ENCODE measurements around the gene MRPS33.
A peak's percentile ranks its signal among the peaks of the same experiment; 100 is the strongest.
"Not testable (repeated sequence)": the region's sequence is repeated elsewhere in the genome, so short reads cannot be mapped to it uniquely, and the experiment has no call there.

The MRPS33 gene

DNA sequence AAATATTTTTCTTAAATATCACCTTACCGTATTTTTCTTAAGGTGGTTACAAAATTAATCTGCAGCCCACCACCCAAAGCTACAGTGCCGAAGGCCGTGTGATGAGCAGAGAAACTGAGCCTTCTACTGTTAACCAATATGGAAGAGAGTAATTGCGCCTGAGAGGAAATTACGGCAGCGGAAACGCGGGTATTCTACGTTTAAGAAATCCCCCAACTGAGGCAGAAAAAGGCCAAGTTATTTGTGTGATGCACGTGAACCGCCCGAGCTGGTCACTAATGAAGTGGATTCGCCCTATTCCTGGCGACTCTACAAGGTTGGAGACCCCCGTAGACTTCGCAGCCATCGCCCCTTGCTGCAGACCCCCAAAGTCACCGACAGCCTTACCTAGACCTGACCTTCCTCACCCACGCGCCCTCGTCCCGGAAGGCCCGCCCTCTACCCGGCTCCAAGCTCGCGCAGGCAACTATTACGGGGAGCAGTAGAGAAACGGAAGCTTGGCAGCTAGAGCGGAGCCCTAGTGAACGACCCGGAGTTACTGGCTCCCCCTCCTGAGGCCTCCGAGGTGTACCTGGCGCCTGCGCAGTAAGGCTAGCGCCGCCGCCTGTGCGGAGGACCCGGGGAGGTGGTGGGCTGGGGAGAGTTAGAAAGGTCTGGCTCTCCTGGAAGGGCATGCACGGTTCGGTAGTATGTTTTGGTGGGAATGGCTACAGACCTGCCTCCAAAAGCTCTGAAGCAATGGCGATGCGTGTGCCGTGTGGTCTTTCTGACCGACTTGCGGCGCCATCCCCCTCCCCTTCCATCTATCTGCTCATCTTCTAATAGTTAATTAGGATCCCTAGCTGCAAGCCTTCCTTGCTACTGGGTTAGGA is at the start of gene MRPS33:
MRPS33 (minus strand) TSS at position 429 of the 872 bp plus-strand sequence. CDS start 4,319 bp downstream, outside the sequence.
- peak; percentile 98 for DNase-seq

DNA sequence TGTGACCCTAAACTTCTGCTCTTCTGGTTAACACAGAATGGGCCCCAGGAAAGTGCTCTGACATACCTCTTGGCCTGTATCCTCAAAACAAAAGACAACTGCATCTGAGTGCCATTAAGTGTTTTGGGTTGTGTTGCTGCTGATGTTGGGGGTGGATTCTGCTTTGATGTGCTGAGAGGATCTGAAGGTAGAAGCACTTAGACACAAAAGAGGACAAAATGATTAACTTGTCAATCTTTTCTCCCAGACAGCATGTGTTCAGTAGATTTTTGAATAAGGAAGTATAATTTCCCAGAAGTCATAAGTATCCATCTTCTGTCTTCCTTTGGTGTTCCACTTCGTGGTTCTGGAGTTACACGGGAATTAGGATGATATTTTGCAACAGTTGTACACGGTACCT is 43.0 kb upstream of the MRPS33 start:
- DNase-seq: no peak

DNA sequence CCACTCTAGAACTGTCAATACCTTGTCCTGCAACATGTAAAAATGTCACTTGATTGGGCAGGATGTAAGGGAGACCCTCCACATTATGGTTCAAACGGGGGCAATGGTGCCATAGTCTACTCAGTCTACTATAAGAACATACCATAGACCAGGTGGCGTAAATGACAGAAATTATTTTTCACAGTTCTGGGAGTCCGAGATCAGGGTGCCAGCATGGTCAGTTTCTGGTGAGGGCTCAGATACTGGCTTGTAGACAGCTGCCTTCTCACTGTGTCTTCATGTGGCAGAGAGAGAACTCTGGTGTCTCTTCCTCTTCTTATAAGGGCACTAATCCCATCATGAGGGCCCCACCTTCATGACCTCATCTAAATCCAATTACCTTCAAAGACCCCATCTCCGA is 40.4 kb upstream of the MRPS33 start:
- DNase-seq: no peak

DNA sequence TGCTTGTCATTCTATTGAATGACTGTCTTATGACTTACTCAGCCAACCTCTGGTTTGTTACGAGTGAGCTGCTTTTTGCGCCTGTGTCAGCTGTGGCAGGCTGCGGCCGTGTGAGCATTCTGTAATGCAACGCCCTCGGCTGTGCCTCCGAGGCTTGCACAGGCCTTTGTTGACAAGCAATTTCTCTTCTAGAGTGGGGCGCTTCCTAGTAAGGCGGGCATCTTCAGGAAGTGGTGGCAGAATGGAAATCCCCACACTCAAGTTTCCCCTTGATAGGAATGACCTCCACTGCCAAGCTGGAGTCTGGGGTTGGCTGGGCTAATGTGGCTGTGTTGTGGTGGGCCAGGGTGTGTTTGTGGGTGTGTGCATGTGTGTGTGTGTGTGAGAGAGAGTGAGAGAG is 38.9 kb upstream of the MRPS33 start:
- DNase-seq: no peak

DNA sequence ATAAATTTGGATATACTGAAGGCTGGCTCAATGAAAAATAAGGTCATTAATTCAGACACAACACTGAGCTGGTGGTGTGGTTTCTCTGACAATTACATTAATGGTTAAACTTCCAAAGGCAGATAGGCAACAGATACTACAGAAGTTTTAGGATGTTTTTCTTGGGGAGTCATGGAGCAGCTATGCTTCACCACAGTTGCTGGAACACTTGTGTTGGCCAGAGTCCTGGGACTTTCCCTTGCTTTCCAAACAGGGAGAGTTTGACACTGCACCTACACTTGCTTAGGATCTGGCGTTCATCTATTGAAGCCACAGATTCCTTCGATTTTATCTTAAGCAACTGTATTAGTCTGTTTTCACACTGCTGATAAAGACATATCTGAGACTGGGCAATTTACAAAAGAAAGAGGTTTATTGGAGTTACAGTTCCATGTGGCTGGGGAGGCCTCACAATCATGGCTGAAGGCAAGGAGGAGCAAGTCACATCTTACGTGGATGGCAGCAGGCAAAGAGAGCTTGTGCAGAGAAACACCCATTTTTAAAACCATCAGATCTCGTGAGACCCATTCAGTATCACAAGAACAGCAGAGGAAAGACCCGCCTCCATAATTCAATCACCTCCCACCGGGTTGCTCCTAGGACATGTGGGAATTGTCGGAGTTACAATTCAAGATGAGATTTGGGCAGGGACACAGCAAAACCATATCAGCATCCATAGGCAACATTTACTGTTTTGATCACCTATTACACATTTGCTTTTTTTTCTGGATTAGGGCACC is 31.3 kb upstream of the MRPS33 start:
- no peak for DNase-seq

DNA sequence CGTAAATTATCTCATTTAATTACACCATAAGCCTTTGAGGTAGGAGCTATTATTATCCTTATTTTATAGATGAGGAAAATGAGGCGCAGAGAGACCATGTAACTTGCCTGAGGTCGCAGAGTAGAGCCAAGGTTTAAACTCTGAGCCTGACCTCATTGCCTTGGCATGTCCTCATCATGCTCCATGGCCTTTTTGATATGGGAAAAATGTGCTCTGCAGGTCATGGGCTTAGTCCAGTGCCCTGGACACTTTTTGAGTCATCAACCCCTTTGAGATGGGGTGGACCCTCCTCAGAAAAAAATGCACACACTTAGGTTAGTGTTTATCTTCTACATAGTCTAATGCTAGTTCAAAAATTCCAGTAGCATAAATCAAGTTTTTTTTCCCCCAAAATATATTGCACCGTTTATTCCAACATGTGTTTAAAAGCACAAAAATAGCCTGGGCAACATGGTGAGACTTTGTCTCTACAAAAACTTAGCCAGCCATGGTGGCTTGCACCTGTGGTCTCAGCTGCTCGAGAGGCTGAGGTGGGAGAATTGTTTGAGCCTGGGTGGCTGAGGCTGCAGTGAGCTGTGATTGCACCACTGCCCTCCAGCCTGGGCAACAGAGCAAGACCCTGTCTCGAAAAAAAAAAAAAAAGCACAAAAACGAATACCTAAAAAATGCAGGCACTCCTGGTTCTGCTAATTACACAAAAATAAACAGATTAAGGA is 30.5 kb upstream of the MRPS33 start:
- no peak for DNase-seq

DNA sequence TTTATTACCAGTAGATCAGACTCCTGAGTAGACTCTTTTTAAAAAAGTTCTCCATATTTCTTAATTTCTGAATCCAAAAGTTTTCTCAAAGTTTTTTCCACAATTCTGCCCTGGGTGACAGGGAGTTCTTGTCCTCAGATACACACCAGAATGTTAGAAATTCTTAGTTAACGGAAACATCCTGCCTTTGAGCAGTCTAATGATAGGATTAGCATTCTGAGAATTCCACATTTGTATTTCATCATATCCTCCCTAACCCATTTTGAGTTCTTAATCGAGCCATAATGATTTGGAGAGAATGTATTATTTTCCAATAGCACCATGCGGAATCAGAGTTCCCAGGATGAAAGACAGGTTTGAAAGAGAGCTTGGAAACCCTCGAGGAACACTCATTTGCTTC is 28.9 kb upstream of the MRPS33 start:
- DNase-seq: no peak

DNA sequence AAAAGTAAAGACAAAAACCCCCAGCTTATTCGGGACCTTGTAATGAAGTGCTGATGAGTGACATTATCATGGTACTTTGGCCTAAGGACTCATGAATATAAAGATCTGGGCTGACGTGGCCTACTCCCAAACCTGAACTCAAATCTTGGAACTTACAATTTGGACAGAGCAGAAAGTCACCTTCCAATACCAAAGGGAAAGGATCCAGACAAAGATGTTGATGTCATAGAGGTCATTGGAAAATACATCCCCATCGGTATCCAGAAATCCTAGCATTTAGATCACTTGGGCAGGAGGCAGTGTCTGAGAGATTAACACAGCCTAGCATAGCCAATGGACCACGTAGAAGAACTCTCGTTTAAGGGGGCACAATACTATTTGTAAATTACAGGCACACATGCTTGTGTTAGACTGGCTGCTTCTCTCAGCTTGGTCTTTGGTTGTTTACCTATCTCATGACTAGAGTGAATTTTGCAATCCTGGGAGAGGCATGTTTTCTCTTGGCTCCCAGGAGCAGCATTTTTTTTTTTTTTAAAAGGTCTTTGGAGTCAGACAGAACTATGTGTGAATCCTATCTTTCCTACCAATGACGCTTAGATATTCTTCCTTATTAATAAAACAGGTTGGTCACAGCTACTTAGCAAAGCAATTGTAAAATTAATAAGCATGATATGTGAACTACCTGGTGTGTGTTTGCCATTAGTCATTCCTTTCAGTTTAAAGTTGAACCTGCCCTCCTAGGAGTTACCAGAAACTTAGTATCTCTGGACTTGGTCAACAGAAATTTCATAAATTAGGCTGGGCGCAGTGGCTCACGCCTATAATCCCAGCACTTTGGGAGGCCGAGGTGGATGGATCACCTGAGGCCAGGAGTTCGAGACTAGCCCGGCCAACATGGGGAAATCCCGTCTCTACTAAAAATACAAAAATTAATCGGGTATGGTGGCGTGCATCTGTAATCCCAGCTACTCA is 27.8 kb upstream of the MRPS33 start:
- DNase-seq: no peak

DNA sequence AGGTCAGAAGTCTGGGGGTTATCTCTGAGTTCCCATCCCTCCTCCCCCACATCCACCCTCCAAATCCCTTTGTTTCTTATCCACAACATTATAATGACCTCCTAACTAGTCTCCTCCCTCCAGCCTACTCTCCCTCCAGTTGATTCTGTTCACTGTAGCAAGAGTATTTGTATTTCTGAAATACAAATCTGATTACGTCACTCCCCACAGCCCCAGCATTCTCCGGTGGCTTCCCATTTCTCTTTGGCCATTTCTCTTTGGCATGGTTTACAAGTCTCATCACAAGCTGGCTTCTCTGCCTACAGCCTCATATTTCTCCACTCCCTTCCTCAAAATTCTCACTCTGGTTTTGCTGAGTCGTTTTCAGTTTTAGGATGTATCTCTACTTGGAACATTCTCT is 24.6 kb upstream of the MRPS33 start:
- DNase-seq: no peak

DNA sequence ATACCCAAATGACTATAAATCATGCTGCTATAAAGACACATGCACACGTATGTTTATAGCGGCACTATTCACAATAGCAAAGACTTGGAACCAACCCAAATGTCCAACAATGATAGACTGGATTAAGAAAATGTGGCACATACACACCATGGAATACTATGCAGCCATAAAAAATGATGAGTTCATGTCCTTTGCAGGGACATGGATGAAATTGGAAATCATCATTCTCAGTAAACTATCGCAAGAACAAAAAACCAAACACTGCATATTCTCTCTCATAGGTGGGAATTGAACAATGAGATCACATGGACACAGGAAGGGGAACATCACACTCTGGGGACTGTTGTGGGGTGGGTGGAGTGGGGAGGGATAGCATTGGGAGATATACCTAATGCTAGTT is 23.3 kb upstream of the MRPS33 start:
- DNase-seq: not testable (repeated sequence)

DNA sequence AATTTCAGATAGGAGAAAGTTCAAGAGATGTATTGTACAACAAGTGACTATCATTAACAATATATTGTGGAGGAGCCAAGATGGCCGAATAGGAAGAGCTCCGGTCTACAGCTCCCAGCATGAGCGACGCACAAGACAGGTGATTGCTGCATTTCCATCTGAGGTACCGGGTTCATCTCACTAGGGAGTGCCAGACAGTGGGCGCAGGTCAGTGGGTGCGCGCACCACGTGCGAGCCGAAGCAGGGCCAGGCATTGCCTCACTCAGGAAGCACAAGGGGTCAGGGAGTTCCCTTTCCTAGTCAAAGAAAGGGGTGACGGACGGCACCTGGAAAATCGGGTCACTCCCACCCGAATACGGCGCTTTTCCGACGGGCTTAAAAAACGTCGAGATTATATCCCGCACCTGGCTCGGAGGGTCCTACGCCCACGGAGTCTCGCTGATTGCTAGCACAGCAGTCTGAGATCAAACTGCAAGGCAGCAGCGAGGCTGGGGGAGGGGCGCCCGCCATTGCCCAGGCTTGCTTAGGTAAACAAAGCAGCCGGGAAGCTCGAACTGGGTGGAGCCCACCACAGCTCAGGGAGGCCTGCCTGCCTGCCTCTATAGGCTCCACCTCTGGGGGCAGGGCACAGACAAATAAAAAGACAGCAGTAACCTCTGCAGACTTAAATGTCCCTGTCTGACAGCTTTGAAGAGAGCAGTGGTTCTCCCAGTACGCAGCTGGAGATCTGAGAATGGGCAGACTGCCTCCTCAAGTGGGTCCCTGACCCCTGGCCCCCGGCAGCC is 18.0 kb upstream of the MRPS33 start:
- not testable (repeated sequence) for DNase-seq

DNA sequence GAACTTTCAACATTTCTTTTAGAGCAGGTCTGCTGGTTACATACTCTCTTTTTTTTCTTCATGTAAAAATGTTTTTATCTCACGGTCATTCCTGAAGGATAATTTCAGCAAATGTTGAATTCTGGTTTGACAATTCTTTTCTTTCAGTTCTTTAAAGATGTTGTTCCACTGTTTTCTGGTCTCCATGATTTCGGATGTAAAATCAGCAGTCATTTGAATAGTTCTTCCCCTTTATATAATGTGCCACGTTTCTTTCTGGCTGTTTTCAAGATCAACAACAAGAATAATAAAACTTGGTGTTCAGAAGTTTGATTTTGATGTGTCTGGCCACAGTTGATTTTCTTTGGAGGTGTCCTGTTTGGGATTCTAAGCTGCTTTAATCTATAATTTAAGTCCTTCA is 14.0 kb upstream of the MRPS33 start:
- no peak for DNase-seq

DNA sequence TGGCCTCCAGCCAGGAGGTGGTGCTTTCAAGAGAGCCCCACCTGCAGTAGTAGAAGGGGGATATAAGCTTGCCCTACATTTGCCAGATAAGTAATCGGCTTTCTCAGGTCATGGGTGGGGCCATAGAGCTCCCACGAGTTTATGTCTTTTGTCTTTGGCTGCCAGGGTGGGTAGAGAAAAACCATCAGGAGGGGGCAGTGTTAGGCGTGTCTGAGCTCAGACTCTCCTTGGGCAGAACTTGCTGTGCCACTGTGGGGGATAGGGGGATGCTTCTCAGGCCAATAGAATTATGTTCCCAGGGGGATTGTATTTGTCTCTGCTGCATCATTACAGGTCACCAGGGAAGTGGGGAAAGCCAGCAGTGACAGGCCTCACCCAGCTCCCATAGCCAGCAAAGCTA is 12.3 kb upstream of the MRPS33 start:
- DNase-seq: no peak

DNA sequence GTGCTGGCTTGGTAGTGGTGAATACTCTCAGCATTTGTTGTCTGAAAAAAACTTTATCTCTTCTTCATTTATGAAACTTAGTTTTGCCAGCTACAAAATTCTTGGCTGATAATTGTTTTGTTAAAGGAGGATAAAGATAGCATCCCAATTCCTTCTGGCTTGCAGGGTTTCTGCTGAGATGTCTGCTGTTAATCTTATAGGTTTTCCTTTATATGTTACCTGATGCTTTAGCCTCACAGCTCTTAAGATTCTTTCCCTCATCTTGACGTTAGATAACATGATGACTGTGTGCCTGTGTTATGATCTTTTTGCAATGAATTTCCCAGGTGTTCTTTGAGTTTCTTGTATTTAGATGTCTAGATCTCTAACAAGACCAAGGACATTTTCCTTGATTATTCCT is 9.9 kb upstream of the MRPS33 start:
- DNase-seq: no peak

DNA sequence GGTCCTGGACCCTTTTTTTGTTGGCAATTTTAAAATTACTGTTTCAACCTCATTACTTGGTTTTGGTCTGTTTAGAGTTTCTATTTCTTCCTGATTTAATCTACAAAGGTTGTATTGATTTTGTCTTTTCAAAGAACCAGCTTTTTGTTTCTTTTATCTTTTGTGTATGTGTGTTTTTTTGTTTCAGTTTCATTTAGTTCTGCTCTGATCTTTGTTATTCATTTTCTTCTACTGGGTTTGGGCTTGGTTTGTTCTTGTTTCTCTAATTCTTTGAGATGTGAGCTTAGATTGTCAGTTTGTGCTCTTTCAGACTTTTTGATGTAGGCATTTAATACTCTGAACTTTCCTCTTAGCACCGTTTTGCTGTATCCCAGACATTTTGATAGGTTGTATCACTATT is 8.5 kb upstream of the MRPS33 start:
- no peak for DNase-seq

DNA sequence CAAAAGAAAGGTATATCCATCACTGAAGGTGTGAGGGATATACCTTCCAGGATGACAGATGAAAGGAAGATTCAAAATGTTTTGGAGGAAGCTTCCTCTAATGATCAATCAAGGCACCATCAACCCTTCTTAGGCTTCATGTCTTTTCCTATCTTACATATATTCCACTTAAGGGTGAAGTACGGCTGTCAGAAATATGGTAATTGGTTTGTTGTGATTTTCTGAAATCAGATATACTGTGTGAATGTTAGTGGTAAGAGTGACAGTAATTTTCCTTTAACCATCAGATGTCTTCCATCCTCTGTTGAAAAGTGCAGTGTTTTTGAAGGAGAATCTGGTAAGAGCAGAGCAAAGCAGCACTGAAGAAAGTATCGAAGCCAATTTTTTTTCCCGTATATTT is 2.8 kb upstream of the MRPS33 start:
- no peak for DNase-seq

DNA sequence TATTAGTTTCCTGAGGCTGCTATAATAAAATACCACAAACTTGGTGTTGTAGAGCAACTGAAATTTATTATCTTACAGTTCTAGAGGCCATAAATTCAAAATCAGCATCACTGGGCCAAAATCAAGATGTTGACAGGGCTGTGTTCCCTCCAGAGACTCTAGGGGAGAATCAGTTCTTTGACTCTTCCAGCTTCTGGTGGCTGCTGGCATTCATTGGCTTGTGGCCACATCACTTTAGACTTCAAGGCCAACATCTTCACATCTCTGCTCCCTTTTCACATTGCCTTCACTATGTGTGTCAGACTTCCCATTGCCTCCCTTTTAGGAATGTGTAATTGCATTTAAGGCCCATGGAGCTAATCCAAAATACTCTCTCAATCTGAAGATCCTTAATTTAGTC is 1.6 kb upstream of the MRPS33 start:
- DNase-seq: no peak

DNA sequence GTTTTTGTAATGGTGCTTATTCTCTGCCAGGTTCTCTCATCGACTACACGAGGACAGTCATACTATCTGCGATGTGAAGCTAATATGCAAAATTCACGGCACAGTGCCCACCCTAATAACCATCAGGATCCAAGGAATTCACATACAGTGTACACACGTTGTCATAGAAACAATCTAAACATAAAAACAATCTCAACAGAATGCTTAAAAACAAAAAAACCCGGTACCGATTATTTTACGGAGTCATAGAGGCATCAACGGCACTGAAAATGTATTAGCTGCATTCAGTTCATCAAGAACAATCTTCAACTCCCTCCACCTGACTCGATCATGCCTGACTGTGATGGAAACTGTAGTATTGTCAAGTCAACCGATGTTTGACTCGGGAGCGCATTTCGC is 628 bp downstream of the MRPS33 start:
- DNase-seq: no peak

DNA sequence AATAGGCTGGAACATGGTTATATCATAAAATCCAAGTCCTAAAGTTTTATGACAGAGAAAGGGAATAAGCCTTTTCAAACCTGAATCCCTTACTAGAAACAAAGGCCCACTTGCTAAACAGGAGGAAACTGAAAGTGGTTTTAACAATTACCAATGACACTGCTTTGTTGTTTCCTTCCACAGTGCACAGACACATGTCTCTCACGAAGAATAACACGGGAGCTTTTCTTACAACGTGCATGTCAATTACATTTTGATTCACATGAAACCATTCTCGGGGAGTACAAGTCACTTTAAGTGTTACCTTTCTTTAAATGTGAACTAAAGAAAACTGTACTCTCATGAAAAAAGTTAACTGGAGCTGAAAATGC is 1.4 kb downstream of the MRPS33 start:
- DNase-seq: no peak

DNA sequence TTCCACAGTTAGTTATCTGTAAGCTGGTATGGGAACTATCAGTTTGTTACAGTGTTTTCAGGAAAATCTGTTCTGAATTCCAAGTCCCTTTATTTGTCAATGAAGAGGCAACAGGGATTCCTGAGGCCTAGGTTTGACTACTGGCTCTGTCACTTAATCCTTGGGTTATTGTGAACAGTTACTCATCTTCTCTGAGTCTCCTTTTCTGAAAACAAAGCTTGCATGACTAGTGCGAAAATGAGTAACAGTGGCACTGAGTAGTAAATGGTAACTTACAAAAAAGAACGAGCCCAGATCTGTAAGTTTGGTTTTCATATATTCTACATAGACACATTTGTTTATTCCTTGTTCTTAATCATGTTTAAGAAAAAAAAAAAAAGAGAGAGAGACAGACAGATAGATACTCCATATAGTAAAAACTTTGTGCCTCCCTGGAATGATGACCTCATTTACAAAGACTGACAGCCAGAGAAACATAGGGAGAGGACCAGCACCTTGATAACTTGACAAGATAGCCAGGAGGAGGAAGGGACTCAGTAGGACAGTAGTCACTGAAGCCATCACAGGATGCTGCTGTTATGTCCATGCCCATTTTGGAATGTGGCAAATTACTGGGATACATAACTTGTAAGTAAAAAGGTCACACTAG is 1.9 kb downstream of the MRPS33 start:
- no peak for DNase-seq

DNA sequence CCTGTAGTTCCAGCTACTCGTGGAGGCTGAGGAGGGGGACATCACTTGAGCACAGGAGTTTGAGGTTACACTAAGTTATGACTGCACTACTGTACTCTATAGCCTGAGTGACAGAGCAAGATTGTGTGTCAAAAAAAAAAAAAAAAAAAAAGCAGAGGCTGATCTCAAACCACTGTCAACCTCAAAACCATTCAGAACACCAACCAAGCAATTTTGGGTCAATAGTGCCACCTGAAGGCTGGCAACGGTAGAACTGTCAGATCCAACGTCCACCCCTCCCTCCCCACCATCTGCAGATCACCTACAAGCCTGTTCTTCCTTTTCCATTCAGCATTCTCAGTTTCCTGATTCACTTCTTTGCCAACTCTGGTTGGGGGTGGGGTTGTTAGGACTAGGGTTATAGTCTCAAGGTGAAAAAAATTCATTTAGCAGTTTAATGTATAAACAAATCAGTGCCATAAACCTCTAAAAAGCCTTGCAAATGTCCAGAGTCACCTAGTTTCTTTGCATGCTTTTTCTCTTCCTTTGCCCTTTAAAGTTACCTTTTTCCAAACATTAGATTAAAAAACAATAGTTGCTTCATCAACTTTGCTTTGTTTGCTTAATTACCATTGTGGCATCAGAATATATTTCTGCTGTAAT is 2.6 kb downstream of the MRPS33 start:
- DNase-seq: peak; percentile 76
